ENCODE measurements around the gene RHOJ.

- TF ChIP-seq POLR2A (IDR thresholded peaks at IDR 0.05): no peak
- TF ChIP-seq, protein P1, sequence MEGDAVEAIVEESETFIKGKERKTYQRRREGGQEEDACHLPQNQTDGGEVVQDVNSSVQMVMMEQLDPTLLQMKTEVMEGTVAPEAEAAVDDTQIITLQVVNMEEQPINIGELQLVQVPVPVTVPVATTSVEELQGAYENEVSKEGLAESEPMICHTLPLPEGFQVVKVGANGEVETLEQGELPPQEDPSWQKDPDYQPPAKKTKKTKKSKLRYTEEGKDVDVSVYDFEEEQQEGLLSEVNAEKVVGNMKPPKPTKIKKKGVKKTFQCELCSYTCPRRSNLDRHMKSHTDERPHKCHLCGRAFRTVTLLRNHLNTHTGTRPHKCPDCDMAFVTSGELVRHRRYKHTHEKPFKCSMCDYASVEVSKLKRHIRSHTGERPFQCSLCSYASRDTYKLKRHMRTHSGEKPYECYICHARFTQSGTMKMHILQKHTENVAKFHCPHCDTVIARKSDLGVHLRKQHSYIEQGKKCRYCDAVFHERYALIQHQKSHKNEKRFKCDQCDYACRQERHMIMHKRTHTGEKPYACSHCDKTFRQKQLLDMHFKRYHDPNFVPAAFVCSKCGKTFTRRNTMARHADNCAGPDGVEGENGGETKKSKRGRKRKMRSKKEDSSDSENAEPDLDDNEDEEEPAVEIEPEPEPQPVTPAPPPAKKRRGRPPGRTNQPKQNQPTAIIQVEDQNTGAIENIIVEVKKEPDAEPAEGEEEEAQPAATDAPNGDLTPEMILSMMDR (IDR thresholded peaks at IDR 0.05): no peak
- no peak for TF ChIP-seq POLR2AphosphoS5 (IDR thresholded peaks at IDR 0.05)
Measured at GRCh38 chr14:63266106-63266505, 61.9 kb downstream of the RHOJ start.
